WTC11 (cell line): ENCODE measurements around the gene SLC15A4. TPM values are rescaled to one million over a fixed set of nuclear protein-coding genes. Genes with fewer than 3 reads are reported as not detected.

Experiments used
- ATAC-seq: fragments of 200-7000 bp; cut with Tn5 transposase; 2 replicates; pipeline ENCODE4 v1.10.0; 2021; ENCODE audit warnings: mild to moderate bottlenecking, moderate library complexity
- CTCF ChIA-PET: fragments of 300-600 bp; sonication (Branson Sonifier 250); formaldehyde crosslinking; loops from one replicate; lab custom pipeline; 2021; ENCODE audit warnings: antibody characterized with exemption; lab: Charles Lee
- POLR2A ChIA-PET: fragments of 350-600 bp; sonication (Branson Sonifier 250); formaldehyde crosslinking; loops from one replicate; lab custom pipeline; 2021; ENCODE audit warnings: antibody characterized with exemption; lab: Charles Lee
- DNase-seq: peaks from one replicate; pipeline ENCODE4 v3.0.0; 2021; ENCODE audit warnings: low spot score
- H3K27ac Mint-ChIP-seq: 2 replicates; pipeline ENCODE4 v1.8.0; 2021; ENCODE audit warnings: mixed read lengths
- H3K27me3 Mint-ChIP-seq: 2 replicates; pipeline ENCODE4 v1.8.0; 2021; ENCODE audit warnings: low read depth, mild to moderate bottlenecking, moderate library complexity, mixed read lengths
- H3K36me3 Mint-ChIP-seq: 2 replicates; pipeline ENCODE4 v1.8.0; 2021; ENCODE audit warnings: mixed read lengths
- H3K4me1 Mint-ChIP-seq: 2 replicates; pipeline ENCODE4 v1.8.0; 2022; ENCODE audit warnings: mixed read lengths
- H3K4me3 Mint-ChIP-seq: 2 replicates; pipeline ENCODE4 v1.8.0; 2021; ENCODE audit warnings: mild to moderate bottlenecking, moderate library complexity, mixed read lengths
- H3K9me3 Mint-ChIP-seq: 2 replicates; pipeline ENCODE4 v1.8.0; 2021; ENCODE audit warnings: mixed read lengths
- AR ChIP-seq: fragments of 250-450 bp; sonication (Bioruptor Pico); IDR thresholded peaks from 2 replicates; pipeline ENCODE4 v1.9.0; 2021; ENCODE audit warnings: mild to moderate bottlenecking
- E2F4 ChIP-seq: sonication (generic); formaldehyde crosslinking; IDR thresholded peaks from 2 replicates; pipeline ENCODE4 v1.8.1; 2022; ENCODE audit warnings: low read depth, mild to moderate bottlenecking, moderate library complexity, missing genetic modification reagents, borderline replicate concordance
- JUN ChIP-seq: sonication (generic); formaldehyde crosslinking; IDR thresholded peaks from 2 replicates; pipeline ENCODE4 v1.8.0; 2023; ENCODE audit warnings: mild to moderate bottlenecking, missing genetic modification reagents
- MYBL2 ChIP-seq: sonication (generic); formaldehyde crosslinking; IDR thresholded peaks from 2 replicates; pipeline ENCODE4 v1.8.1; 2023; ENCODE audit warnings: mild to moderate bottlenecking, moderate library complexity, missing genetic modification reagents
- NR1H2 ChIP-seq: sonication (generic); formaldehyde crosslinking; IDR thresholded peaks from 2 replicates; pipeline ENCODE4 v1.9.0; 2021; ENCODE audit warnings: mild to moderate bottlenecking, moderate library complexity, missing genetic modification reagents
- NR2C2 ChIP-seq: sonication (generic); formaldehyde crosslinking; IDR thresholded peaks from 2 replicates; pipeline ENCODE4 v1.8.0; 2022; ENCODE audit warnings: mild to moderate bottlenecking, missing genetic modification reagents
- NR3C1 ChIP-seq: sonication (generic); formaldehyde crosslinking; conservative IDR thresholded peaks from 2 replicates; pipeline ENCODE4 v1.8.1; 2023; ENCODE audit warnings: low read depth, mild to moderate bottlenecking, missing genetic modification reagents
- OVOL2 ChIP-seq: fragments of 250-450 bp; sonication (Bioruptor Pico); IDR thresholded peaks from 2 replicates; pipeline ENCODE4 v1.9.0; 2021; ENCODE audit warnings: mild to moderate bottlenecking, borderline replicate concordance
- SMAD4 ChIP-seq: sonication (generic); formaldehyde crosslinking; IDR thresholded peaks from 2 replicates; pipeline ENCODE4 v1.8.0; 2022; ENCODE audit warnings: mild to moderate bottlenecking, missing genetic modification reagents
- TEAD1 ChIP-seq: sonication (generic); formaldehyde crosslinking; IDR thresholded peaks from 2 replicates; pipeline ENCODE4 v1.8.0; 2022; ENCODE audit warnings: mild to moderate bottlenecking, missing genetic modification reagents
- TEAD4 ChIP-seq: sonication (generic); formaldehyde crosslinking; IDR thresholded peaks from 2 replicates; pipeline ENCODE4 v1.8.0; 2022; ENCODE audit warnings: mild to moderate bottlenecking, missing genetic modification reagents
- TP53 ChIP-seq: sonication (generic); formaldehyde crosslinking; IDR thresholded peaks from 2 replicates; pipeline ENCODE4 v1.8.1; 2023; ENCODE audit warnings: mild to moderate bottlenecking, missing genetic modification reagents
- USF2 ChIP-seq: sonication (generic); formaldehyde crosslinking; IDR thresholded peaks from 2 replicates; pipeline ENCODE4 v1.8.1; 2023; ENCODE audit warnings: mild to moderate bottlenecking, missing genetic modification reagents, moderate library complexity
- ZBTB43 ChIP-seq: sonication (generic); formaldehyde crosslinking; IDR thresholded peaks from 2 replicates; pipeline ENCODE4 v1.8.1; 2023; ENCODE audit warnings: mild to moderate bottlenecking, missing genetic modification reagents
- ZNF232 ChIP-seq: sonication (generic); formaldehyde crosslinking; IDR thresholded peaks from 2 replicates; pipeline ENCODE4 v1.8.0; 2022; ENCODE audit warnings: mild to moderate bottlenecking, missing genetic modification reagents
- ZNF263 ChIP-seq: sonication (generic); formaldehyde crosslinking; IDR thresholded peaks from 2 replicates; pipeline ENCODE4 v1.8.1; 2022; ENCODE audit warnings: low read depth, mild to moderate bottlenecking, moderate library complexity, missing genetic modification reagents
- ZNF396 ChIP-seq: fragments of 250-450 bp; sonication (Bioruptor Pico); IDR thresholded peaks from 2 replicates; pipeline ENCODE4 v1.8.0; 2021; ENCODE audit warnings: mild to moderate bottlenecking, moderate library complexity, borderline replicate concordance
- total RNA-seq: library from RNA; stranded (reverse); gene quantifications from 3 replicates; pipeline ENCODE4 v1.2.3, GENCODE V29; 2021

The SLC15A4 gene
- total RNA-seq, 1 experiment from 2014 or later: 6.4 TPM

- H3K27me3 Mint-ChIP-seq: peaks cover 11% of the 10 kb centered on the region
- TF ChIP-seq JUN: no peak
- no peak for TF ChIP-seq NR3C1 (CRISPR knock-in tag)
- no peak for TF ChIP-seq ZNF263 (CRISPR knock-in tag)
- TF ChIP-seq TP53 (CRISPR knock-in tag): no peak
- no peak for TF ChIP-seq TEAD4 (CRISPR knock-in tag)
- TF ChIP-seq NR2C2: no peak
- TF ChIP-seq ZBTB43 (CRISPR knock-in tag): no peak
- no peak for TF ChIP-seq USF2
- no peak for TF ChIP-seq MYBL2 (CRISPR knock-in tag)
- no peak for TF ChIP-seq E2F4 (CRISPR knock-in tag)
- no peak for TF ChIP-seq OVOL2 (CRISPR knock-in tag)
- TF ChIP-seq TEAD1 (CRISPR knock-in tag): no peak
- POLR2A ChIA-PET: no interaction called here
- ATAC-seq: no peak
- H3K36me3 Mint-ChIP-seq: peaks cover 59% of the 10 kb centered on the region
- no peaks in the 10 kb centered on the region for H3K4me1 Mint-ChIP-seq
- no peak overlapping the region for H3K27ac Mint-ChIP-seq
- CTCF ChIA-PET: interaction anchor here (0.8 kb wide), 1 partner anchor 180 kb away, joined by 4 read pairs; no protein-coding TSS in a partner anchor
- peaks cover 43% of the 10 kb centered on the region for H3K9me3 Mint-ChIP-seq
- no peak overlapping the region for H3K4me3 Mint-ChIP-seq
- no peak for DNase-seq
Measured at GRCh38 chr12:128789356-128789929, 34.3 kb downstream of the SLC15A4 start.

DNA sequence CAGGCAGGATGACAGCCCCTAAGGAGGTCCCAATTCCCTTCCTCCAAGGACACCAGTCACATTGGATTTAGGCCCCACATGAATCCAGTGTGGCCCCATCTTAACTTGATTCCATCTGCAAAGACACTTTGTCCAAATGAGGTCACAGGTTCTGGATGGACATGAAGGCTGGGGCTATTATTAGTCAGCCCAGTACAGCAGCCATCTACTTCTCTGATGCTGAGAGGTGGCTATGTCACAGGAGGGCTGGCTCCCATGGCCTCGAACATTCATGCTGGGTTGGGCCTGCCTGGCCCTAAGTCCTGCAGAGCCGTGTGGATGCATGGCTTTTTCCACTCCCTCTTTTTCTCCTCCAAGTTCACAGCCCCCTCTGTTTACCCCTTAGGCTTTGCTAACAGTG lies 35.9 kb downstream of the SLC15A4 start:
- CTCF ChIA-PET: interaction anchor here (1.2 kb wide), 1 partner anchor 10 kb away, joined by 3 read pairs; no protein-coding TSS in a partner anchor
- TF ChIP-seq ZNF232 (CRISPR knock-in tag) (no peak), ZNF396 (CRISPR knock-in tag) (no peak), AR (CRISPR knock-in tag) (no peak), SMAD4 (CRISPR knock-in tag) (no peak), OVOL2 (CRISPR knock-in tag) (no peak), NR1H2 (CRISPR knock-in tag) (no peak)
- TF ChIP-seq, all 79 proteins: peak for 0
- peaks cover 58% of the 10 kb centered on the region for H3K36me3 Mint-ChIP-seq
- POLR2A ChIA-PET: no interaction called here
- H3K4me3 Mint-ChIP-seq: no peak overlapping the region
- H3K9me3 Mint-ChIP-seq: peaks cover 44% of the 10 kb centered on the region
- peaks cover 7% of the 10 kb centered on the region; the same call in 1 of the 2 replicates for H3K27me3 Mint-ChIP-seq
- no peak overlapping the region for H3K27ac Mint-ChIP-seq
- DNase-seq (no peak), ATAC-seq (no peak)
- no peaks in the 10 kb centered on the region for H3K4me1 Mint-ChIP-seq
